C4-2B (cell line): ENCODE measurements around the gene TOM1L2.

Source experiments
- CTCF ChIP-seq: fragments of 450-650 bp; conservative IDR thresholded peaks from 2 replicates; pipeline ENCODE4 v1.5.1; 2017; ENCODE audit warnings: mild to moderate bottlenecking
- ZFX ChIP-seq: fragments of 450-650 bp; IDR thresholded peaks from 2 replicates; pipeline ENCODE4 v1.6.1; 2017

DNA sequence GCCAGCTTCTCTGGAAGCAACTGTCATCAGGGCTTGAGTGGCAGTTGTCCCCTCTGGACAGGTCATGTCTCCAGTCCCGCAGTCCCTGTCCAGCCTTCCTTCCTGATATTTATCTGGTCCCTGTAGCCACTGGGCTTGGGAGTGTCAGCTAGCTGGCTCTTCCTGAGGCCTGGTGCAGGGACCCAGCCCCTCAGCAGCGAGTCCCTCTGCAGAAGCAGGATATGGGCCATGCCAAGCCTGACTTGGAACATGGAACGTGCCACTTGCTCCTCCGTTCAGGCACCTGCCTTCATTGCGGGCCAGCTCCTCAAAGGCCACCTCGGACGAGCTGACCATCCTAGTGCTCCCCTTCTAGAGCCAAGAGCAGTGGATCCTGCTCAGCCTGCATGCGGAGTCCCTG is 26.7 kb upstream of the TOM1L2 start:
- TF ChIP-seq CTCF (no peak), ZFX (no peak)
